NT2/D1 (cell line): ENCODE measurements around the gene SLC16A10.

Source experiments
- SUZ12 ChIP-seq: IDR thresholded peaks from 2 replicates; pipeline ENCODE4 v1.6.1; 2011; ENCODE audit not compliant: insufficient read length, insufficient read depth; ENCODE audit errors: extremely low read depth
- YY1 ChIP-seq: IDR thresholded peaks from 2 replicates; pipeline ENCODE4 v1.6.1; 2011; ENCODE audit not compliant: insufficient read length, insufficient read depth
- ZNF274 ChIP-seq: IDR thresholded peaks from 2 replicates; pipeline ENCODE4 v1.6.1; 2011; ENCODE audit warnings: mild to moderate bottlenecking, low read depth, low read length

DNA sequence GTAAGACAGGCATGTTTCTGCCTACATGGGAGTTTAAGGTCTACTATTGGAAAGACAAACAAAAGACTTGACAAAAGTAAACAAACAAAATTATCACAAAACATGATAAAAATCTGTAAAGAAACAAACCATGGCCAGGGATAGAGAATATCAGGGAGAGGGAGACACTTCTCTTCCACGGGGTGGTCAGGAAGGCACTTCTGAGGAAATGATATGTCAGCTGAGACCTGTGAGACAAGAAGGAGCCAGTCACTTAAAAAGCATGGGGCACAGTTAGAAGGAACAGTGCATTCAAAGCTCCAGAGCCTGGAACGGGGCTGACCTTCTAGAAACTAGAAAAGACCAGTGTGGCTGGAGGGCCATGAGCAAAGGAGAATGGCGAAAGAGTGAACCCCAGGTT, 35.1 kb upstream of the SLC16A10 start:
- TF ChIP-seq ZNF274 (no peak), SUZ12 (no peak), YY1 (no peak)
